HG02938 (cell line): ENCODE measurements around the gene ZNF669.

ENCODE experiments used
- ATAC-seq: cut with Tn5 transposase; IDR thresholded peaks from one replicate; pipeline ENCODE4 v1.9.1; 2021; ENCODE audit warnings: mild to moderate bottlenecking, moderate library complexity; ENCODE audit not compliant: unreplicated experiment

ZNF669 gene

DNA sequence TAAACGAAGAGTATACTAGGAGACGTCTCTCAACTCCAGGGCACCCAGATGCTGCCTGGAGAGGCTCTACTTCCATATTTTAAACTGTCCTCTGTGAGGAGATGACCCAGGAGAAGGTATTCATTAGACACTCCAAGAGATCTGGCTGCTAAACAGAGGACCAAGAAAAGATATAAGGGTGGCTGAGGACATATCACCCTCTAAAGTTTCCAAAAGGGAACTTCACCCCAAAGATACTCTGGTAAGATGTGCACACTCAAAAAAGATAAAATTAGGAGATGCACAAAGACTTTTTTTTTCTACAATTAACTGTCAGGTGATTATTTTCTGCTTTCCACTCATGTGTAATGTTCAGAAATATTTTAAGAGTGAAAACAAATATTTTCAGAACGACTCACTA, 26.9 kb downstream of the ZNF669 start:
- ATAC-seq = no peak

DNA sequence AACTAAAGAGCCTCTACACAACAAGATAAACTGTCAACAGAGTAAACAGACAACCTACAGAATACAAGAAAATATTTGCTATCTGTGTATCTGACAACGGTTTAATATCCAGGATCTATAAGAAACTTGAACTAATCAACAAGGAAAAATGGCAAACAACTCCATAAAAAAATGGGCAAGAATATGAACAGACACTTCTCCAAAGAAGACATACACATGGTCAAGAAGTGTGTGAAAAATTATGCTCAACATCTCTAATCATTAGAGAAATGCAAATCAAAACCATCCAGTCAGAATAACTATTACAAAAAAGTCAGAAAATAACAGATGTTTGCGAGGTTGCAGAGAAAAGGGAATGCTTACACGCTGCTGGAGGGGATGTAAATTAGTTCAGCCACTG, 33.5 kb downstream of the ZNF669 start:
- no peak for ATAC-seq

- ATAC-seq = no peak
These were observed 39.9 kb downstream of the ZNF669 start for GRCh38 chr1:247064304-247064703.

- no peak for ATAC-seq
These were observed 43.4 kb downstream of the ZNF669 start for GRCh38 chr1:247060771-247061170.

DNA sequence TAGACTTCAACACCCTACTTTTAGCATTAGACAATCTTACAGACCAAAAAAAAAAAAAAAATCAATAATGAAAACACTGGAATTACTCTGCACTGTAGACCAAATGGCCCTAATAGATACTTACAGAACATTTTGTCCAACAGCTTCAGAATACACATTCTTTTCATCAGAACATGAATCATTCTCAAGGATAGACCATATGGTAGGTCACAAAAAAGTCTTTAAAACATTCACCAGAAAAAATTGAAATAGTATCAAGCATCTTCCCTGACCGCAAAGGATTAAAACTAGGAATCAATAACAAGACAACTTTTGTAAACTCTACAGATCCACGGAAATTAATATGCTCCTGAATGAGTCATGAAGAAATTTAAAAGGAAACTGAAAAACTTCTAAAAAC, 48.1 kb downstream of the ZNF669 start:
- no peak for ATAC-seq

DNA sequence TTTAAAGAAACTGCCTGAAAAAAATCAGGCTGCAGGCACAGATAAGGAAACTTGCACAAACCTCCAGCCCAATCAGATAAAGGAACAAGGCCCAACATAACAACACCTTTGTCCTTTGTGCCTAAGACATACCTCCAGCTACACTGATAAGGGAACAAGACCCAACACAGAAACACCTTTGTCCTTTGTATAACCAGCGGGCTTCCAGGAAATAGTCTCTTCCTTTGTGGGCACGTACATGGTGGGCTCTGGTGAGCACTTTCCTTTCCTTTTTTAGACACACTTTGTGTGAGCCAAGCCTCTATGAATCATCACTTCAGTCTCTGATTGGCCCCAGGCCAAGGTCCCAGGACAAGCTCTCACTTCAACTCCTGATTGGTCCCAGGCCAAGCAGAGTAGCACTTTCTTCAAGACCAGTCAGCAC, 49.2 kb downstream of the ZNF669 start:
- no peak for ATAC-seq
